ENCODE measurements around the gene CELF1. TPM values are rescaled to one million over a fixed set of nuclear protein-coding genes. Genes with fewer than 3 reads are reported as not detected.
A peak's percentile ranks its signal among the peaks of the same experiment; 100 is the strongest.
"Not testable (repeated sequence)": the region's sequence is repeated elsewhere in the genome, so short reads cannot be mapped to it uniquely, and the experiment has no call there.

The CELF1 gene
- total and polyA plus RNA-seq, 2 of the 13 experiments (the other 11 are each of a cell fraction or from before 2014, with no cell fraction given): 69.0 to 80.1 TPM

DNA sequence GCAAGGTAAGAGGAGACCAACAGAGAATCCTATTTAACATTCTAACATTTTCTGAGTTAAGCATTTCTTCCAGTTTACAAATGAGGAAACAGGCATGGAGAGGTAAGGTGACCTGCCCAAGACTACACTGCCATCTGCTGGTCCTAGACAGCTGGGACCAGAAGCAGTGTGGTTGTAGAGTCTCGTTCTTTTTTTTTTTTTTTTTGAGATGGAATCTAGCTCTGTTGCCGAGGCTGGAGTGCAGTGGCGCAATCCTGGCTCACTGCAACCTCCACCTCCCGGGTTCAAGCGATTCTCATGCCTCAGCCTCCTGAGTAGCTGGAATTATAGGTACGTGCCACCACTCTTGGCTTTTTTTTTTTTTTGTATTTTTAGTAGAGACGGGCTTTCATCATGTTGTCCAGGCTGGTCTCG lies 98.7 kb downstream of the CELF1 start:
- CTCF ChIA-PET (ENCODE audit: low intra/inter-chr PET ratio, low total read pairs): interaction anchor here (2.0 kb wide), 1 partner anchor 80 kb away, joined by 9 read pairs; no protein-coding TSS in a partner anchor
- TF ChIP-seq HDAC2 (CRISPR knock-in tag; IDR thresholded peaks at IDR 0.05) (0 out of 2 replicates have a peak, but pooled peaks have one; percentile 20), SOX5 (CRISPR knock-in tag; IDR thresholded peaks at IDR 0.05; ENCODE audit: borderline replicate concordance) (peak; percentile 20; the same call in 1 of the 2 replicates), IRF2 (CRISPR knock-in tag; IDR thresholded peaks at IDR 0.05) (0 out of 2 replicates have a peak, but pooled peaks have one; percentile 38), ZMYM3 (CRISPR knock-in tag; IDR thresholded peaks at IDR 0.05) (peak; percentile 76), KDM3A (CRISPR knock-in tag; IDR thresholded peaks at IDR 0.05; ENCODE audit: low read depth) (peak; percentile 47; the same call in 1 of the 2 replicates), RCOR2 (CRISPR knock-in tag; IDR thresholded peaks at IDR 0.05) (0 out of 2 replicates have a peak, but pooled peaks have one; percentile 32), SOX13 (CRISPR knock-in tag; conservative IDR thresholded peaks at IDR 0.05 in 1 of 2, IDR thresholded peaks at IDR 0.05 in 1 of 2) (peak in 1 of 2 experiments; percentile 22; a peak in 1 of 4 replicates), XRCC5 (optimal IDR thresholded peaks at IDR 0.05; ENCODE audit: low read length) (peak; percentile 68), TEAD3 (CRISPR knock-in tag; optimal IDR thresholded peaks at IDR 0.05; ENCODE audit: borderline replicate concordance) (peak; percentile 19), TBX2 (CRISPR knock-in tag; IDR thresholded peaks at IDR 0.05; ENCODE audit: borderline replicate concordance) (0 out of 2 replicates have a peak, but pooled peaks have one; percentile 9), SAP130 (CRISPR knock-in tag; IDR thresholded peaks at IDR 0.05; ENCODE audit: low read depth) (peak; percentile 58)
- TF ChIP-seq, protein P1, sequence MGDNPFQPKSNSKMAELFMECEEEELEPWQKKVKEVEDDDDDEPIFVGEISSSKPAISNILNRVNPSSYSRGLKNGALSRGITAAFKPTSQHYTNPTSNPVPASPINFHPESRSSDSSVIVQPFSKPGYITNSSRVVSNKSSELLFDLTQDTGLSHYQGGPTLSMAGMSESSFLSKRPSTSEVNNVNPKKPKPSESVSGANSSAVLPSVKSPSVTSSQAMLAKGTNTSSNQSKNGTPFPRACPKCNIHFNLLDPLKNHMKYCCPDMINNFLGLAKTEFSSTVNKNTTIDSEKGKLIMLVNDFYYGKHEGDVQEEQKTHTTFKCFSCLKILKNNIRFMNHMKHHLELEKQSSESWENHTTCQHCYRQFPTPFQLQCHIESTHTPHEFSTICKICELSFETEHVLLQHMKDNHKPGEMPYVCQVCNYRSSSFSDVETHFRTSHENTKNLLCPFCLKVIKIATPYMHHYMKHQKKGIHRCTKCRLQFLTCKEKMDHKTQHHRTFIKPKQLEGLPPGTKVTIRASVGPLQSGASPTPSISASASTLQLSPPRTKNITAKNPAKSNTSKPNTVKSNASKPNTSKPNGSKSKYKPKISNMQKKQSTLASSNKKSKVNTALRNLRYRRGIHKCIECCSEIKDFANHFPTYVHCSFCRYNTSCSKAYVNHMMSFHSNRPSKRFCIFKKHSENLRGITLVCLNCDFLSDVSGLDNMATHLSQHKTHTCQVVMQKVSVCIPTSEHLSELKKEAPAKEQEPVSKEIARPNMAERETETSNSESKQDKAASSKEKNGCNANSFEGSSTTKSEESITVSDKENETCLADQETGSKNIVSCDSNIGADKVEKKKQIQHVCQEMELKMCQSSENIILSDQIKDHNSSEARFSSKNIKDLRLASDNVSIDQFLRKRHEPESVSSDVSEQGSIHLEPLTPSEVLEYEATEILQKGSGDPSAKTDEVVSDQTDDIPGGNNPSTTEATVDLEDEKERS (CRISPR knock-in tag; IDR thresholded peaks at IDR 0.05): peak; percentile 44; the same call in 1 of the 2 replicates
- not testable (repeated sequence) for TF ChIP-seq SOX13 (IDR thresholded peaks at IDR 0.05)
- TF ChIP-seq, protein P2, sequence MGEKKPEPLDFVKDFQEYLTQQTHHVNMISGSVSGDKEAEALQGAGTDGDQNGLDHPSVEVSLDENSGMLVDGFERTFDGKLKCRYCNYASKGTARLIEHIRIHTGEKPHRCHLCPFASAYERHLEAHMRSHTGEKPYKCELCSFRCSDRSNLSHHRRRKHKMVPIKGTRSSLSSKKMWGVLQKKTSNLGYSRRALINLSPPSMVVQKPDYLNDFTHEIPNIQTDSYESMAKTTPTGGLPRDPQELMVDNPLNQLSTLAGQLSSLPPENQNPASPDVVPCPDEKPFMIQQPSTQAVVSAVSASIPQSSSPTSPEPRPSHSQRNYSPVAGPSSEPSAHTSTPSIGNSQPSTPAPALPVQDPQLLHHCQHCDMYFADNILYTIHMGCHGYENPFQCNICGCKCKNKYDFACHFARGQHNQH (CRISPR knock-in tag; IDR thresholded peaks at IDR 0.05): peak; percentile 78; the same call in 1 of the 2 replicates
- TF ChIP-seq, protein P3, sequence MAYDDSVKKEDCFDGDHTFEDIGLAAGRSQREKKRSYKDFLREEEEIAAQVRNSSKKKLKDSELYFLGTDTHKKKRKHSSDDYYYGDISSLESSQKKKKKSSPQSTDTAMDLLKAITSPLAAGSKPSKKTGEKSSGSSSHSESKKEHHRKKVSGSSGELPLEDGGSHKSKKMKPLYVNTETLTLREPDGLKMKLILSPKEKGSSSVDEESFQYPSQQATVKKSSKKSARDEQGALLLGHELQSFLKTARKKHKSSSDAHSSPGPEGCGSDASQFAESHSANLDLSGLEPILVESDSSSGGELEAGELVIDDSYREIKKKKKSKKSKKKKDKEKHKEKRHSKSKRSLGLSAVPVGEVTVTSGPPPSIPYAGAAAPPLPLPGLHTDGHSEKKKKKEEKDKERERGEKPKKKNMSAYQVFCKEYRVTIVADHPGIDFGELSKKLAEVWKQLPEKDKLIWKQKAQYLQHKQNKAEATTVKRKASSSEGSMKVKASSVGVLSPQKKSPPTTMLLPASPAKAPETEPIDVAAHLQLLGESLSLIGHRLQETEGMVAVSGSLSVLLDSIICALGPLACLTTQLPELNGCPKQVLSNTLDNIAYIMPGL (CRISPR knock-in tag; IDR thresholded peaks at IDR 0.05; ENCODE audit: borderline replicate concordance in 1 of 2, low read depth in 1 of 2): peak in 1 of 2 experiments; percentile 48; a peak in 2 of 4 replicates
- TF ChIP-seq, protein P4, sequence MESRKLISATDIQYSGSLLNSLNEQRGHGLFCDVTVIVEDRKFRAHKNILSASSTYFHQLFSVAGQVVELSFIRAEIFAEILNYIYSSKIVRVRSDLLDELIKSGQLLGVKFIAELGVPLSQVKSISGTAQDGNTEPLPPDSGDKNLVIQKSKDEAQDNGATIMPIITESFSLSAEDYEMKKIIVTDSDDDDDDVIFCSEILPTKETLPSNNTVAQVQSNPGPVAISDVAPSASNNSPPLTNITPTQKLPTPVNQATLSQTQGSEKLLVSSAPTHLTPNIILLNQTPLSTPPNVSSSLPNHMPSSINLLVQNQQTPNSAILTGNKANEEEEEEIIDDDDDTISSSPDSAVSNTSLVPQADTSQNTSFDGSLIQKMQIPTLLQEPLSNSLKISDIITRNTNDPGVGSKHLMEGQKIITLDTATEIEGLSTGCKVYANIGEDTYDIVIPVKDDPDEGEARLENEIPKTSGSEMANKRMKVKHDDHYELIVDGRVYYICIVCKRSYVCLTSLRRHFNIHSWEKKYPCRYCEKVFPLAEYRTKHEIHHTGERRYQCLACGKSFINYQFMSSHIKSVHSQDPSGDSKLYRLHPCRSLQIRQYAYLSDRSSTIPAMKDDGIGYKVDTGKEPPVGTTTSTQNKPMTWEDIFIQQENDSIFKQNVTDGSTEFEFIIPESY (CRISPR knock-in tag; IDR thresholded peaks at IDR 0.05): peak; percentile 64

More for the DNA sequence above, 98.7 kb downstream of the CELF1 start:
- BruUV-seq (replicated peaks); H3K4me2 ChIP-seq (ENCODE audit: low read depth, low read length); H3K9me3 ChIP-seq (ENCODE audit: low read length); H4K20me1 ChIP-seq (ENCODE audit: insufficient read depth, low read length); H3K4me1 ChIP-seq (ENCODE audit: insufficient read depth, low read length); H3K4me3 ChIP-seq (replicated peaks in 1 of 3; ENCODE audit: insufficient read depth in 1 of 3, low read depth in 2 of 3, low read length in 3 of 3); H3K79me2 ChIP-seq (ENCODE audit: insufficient read depth, low read length); H3K36me3 ChIP-seq (replicated peaks in 1 of 2; ENCODE audit: control insufficient read depth in 1 of 2, insufficient read depth in 2 of 2, low read length in 2 of 2); H3K9ac ChIP-seq (ENCODE audit: insufficient read depth, low read depth, low read length); H3K27ac ChIP-seq (ENCODE audit: extremely low read length, insufficient read depth, low read length); H3K27me3 ChIP-seq (ENCODE audit: control insufficient read depth in 1 of 2, insufficient read depth in 2 of 2, low read length in 2 of 2); H2AFZ ChIP-seq (ENCODE audit: low read length): not testable (repeated sequence)
- DNase-seq (ENCODE audit: low spot score) (peak; percentile 85), FAIRE-seq (peak; percentile 79), ATAC-seq (peak; percentile 87)
- WGBS (ENCODE audit: low lambda C conversion rate): 27% methylated on average over 8 of the region's 8 CpGs
- POLR2A ChIA-PET: interaction anchor here (0.7 to 1.5 kb wide), 5 partner anchors 16 to 47 kb away, joined by 3 to 9 read pairs (median 4); partner anchors contain the start of gene PSMC3
- intact Hi-C loops (cut with micrococcal nuclease; ENCODE audit: unreplicated experiment): loop anchor here (1.0 to 10.0 kb wide), 2 partner anchors 80 to 401 kb away; no protein-coding TSS in a partner anchor
- in situ Hi-C loops (cut with HindIII; ENCODE audit: extremely low pct_ligation_motif_present, low pct_unique_long_range_greater_than_20kb): loop anchor here (10.0 kb wide), 1 partner anchor 79 kb away; the partner anchor contains the start of gene SPI1
